Endothelial cell of coronary artery (primary cell): ENCODE results near the gene MFSD2A. TPM values are rescaled to one million over a fixed set of nuclear protein-coding genes. Genes with fewer than 3 reads are reported as not detected.

ENCODE experiments used
- total RNA-seq: library from RNA; depleted of rRNA; stranded (reverse); fragments of >200 nt; gene quantifications from 2 replicates; pipeline ENCODE4 v1.2.3, GENCODE V29; 2014

Gene MFSD2A
- 1.1 and 2.5 TPM in 2 replicates for total RNA-seq

GRCh38 chr1:39954870-39955546 lies at the start of gene MFSD2A:
Gene MFSD2A, plus strand, starts transcription at chr1:39955145. Its CDS starts 148 bp downstream, at chr1:39955293.

Other genes starting within 250 kb of the MFSD2A start
- gene PPIE, start 216.3 kb upstream of the MFSD2A start, total RNA-seq, result 36.5 and 43.2 TPM in 2 replicates
- 1.7 and 2.5 TPM in 2 replicates for gene OXCT2, start 183.8 kb upstream of the MFSD2A start, total RNA-seq
- gene BMP8B, start 166.3 kb upstream of the MFSD2A start, total RNA-seq, result under 0.01 and 0.19 TPM in 2 replicates
- gene TRIT1, start 71.6 kb upstream of the MFSD2A start, total RNA-seq, result 16.6 and 24.8 TPM in 2 replicates
- gene MYCL, start 53.2 kb upstream of the MFSD2A start, total RNA-seq, result 0.94 and 2.8 TPM in 2 replicates
- 458 and 534 TPM in 2 replicates for gene CAP1, start 85.6 kb downstream of the MFSD2A start, total RNA-seq
- 49.0 and 52.8 TPM in 2 replicates for gene PPT1, start 142.1 kb downstream of the MFSD2A start, total RNA-seq
- 19.3 and 32.8 TPM in 2 replicates for gene RLF, start 206.2 kb downstream of the MFSD2A start, total RNA-seq